ENCODE measurements around the gene AFF3. TPM values are rescaled to one million over a fixed set of nuclear protein-coding genes. Genes with fewer than 3 reads are reported as not detected.

The AFF3 gene
- total and polyA plus RNA-seq, 10 of the 15 experiments (the other 5 are each of a cell fraction or from before 2014, with no cell fraction given), result 0.26 to 5.5 (median 3.0) TPM

GRCh38 chr2:99640635-99641151 lies 501.7 kb downstream of the AFF3 start (continued):
- TF ChIP-seq SMARCA5 (IDR thresholded peaks at IDR 0.05) (no peak), SREBF1 (IDR thresholded peaks at IDR 0.05; ENCODE audit: low read length) (no peak), HDAC2 (IDR thresholded peaks at IDR 0.05) (no peak), HDGF (IDR thresholded peaks at IDR 0.05) (no peak), GABPA (IDR thresholded peaks at IDR 0.05; ENCODE audit: low read depth) (no peak), ZSCAN29 (IDR thresholded peaks at IDR 0.05) (no peak), STAT3 (IDR thresholded peaks at IDR 0.05; ENCODE audit: low read depth, low read length) (no peak), ZNF622 (IDR thresholded peaks at IDR 0.05) (no peak)

DNA sequence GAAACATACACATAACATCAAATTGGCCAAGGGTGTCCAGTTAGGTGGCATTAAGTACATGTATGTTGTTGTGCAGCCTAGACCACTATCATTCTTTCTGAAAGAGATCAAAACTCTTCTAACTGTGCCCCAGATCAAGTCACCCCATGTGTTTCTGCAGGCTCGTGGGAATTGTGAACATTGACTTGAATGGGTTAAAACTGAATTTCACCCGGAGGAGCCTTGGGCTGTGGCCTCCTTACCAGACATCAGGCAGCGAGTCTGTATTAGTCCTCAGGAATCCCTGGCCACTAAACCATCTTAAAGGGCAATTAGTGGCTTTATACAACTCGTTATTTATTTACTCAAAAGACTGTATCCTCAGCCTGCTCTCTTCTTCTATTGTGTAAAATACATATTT lies 503.6 kb downstream of the AFF3 start:
- Histone ChIP-seq H3K4me3 (no peak overlapping the region), H3K4me2 (ENCODE audit: control insufficient read depth, insufficient read depth) (no peak overlapping the region), H3K27me3 (replicated peaks in 1 of 2; ENCODE audit: control insufficient read depth in 2 of 2, insufficient read depth in 2 of 2, low read length in 1 of 2) (peaks cover 0 to 1% of the 10 kb centered on the region in 2 experiments; a peak in 1 of 4 replicates), H2AFZ (ENCODE audit: control insufficient read depth, low read depth, low read length) (no peak overlapping the region), H4K20me1 (ENCODE audit: control insufficient read depth, insufficient read depth) (no peaks in the 10 kb centered on the region), H3K36me3 (ENCODE audit: control insufficient read depth in 2 of 2, insufficient read depth in 2 of 2, low read length in 1 of 2) (no peaks in the 10 kb centered on the region), H3K9ac (ENCODE audit: control insufficient read depth, insufficient read depth, low read length) (no peak overlapping the region), H3K27ac (ENCODE audit: control insufficient read depth, insufficient read depth) (no peak overlapping the region), H3K4me1 (ENCODE audit: control insufficient read depth, insufficient read depth, low read length) (no peaks in the 10 kb centered on the region), H3K9me3 (replicated peaks; ENCODE audit: control insufficient read depth, insufficient read depth, low read length) (no peaks in the 10 kb centered on the region; the same call in 2 of the 3 replicates), H3K79me2 (ENCODE audit: control insufficient read depth, insufficient read depth, low read length) (no peaks in the 10 kb centered on the region)
- WGBS (ENCODE audit: insufficient coverage, insufficient replicate concordance, low lambda C conversion rate, missing lambda C conversion rate), result 9% methylated on average over 4 of the region's 4 CpGs
- no peak for TF ChIP-seq DPF2 (IDR thresholded peaks at IDR 0.05)
- no peak for TF ChIP-seq NFXL1 (IDR thresholded peaks at IDR 0.05; ENCODE audit: borderline replicate concordance)
- no peak for TF ChIP-seq ZNF207 (IDR thresholded peaks at IDR 0.05; ENCODE audit: borderline replicate concordance)
- TF ChIP-seq YY1 (IDR thresholded peaks at IDR 0.05; ENCODE audit: low read depth, low read length), result no peak
- no peak for TF ChIP-seq CHD4 (IDR thresholded peaks at IDR 0.05)
- TF ChIP-seq, protein P1, sequence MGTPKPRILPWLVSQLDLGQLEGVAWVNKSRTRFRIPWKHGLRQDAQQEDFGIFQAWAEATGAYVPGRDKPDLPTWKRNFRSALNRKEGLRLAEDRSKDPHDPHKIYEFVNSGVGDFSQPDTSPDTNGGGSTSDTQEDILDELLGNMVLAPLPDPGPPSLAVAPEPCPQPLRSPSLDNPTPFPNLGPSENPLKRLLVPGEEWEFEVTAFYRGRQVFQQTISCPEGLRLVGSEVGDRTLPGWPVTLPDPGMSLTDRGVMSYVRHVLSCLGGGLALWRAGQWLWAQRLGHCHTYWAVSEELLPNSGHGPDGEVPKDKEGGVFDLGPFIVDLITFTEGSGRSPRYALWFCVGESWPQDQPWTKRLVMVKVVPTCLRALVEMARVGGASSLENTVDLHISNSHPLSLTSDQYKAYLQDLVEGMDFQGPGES (IDR thresholded peaks at IDR 0.05), result no peak
- TF ChIP-seq CREB1 (IDR thresholded peaks at IDR 0.05; ENCODE audit: low read depth), result no peak
- no peak for TF ChIP-seq ZSCAN29 (IDR thresholded peaks at IDR 0.05)
- TF ChIP-seq HDAC6 (IDR thresholded peaks at IDR 0.05; ENCODE audit: unreplicated experiment), result no peak
- no peak for TF ChIP-seq POLR2AphosphoS5 (IDR thresholded peaks at IDR 0.05; ENCODE audit: low read length)
- no peak for TF ChIP-seq USF2 (IDR thresholded peaks at IDR 0.05; ENCODE audit: borderline replicate concordance, low read depth, low read length)
- TF ChIP-seq ATF7 (IDR thresholded peaks at IDR 0.05; ENCODE audit: low read depth), result no peak
- no peak for TF ChIP-seq BCL11A (IDR thresholded peaks at IDR 0.05; ENCODE audit: low read depth, low read length)
- no peak for TF ChIP-seq HDGF (IDR thresholded peaks at IDR 0.05)
- intact Hi-C loops (cut with micrococcal nuclease; ENCODE audit: unreplicated experiment), result no loop called here
- ChIA-PET SMC1A (ENCODE audit: uncharacterized antibody, unreplicated experiment) (no interaction called here), POLR2A (no interaction called here), CTCF (no interaction called here), RAD21 (ENCODE audit: unreplicated experiment) (no interaction called here)
- in situ Hi-C loops (cut with MboI), result no loop called here
- no TSS peak for BruUV-seq (replicated peaks)
- FAIRE-seq (no peak), ATAC-seq (no peak), DNase-seq (ENCODE audit: low read depth, low spot score) (no peak)

Data from GM12878 (cell line).